Esophagus squamous epithelium (tissue), 4 donors: Measurements from ENCODE around the gene NKAIN4.

Source experiments
- POLR2A ChIP-seq, 4 donors: fragments of 450-650 bp; IDR thresholded peaks; one replicate each; pipeline ENCODE4 v1.6.1; 2017; ENCODE audit warnings: antibody characterized with exemption in 4 of 4, mild to moderate bottlenecking in 4 of 4, moderate library complexity in 3 of 4
- TF ChIP-seq, protein P1 (sequence below), 6 experiments: fragments of 450-650 bp in 4 of 6; fragments of 200-600 bp in 2 of 6; sonication (generic) in 2 of 6; IDR thresholded peaks; one replicate each; pipeline ENCODE4 v1.5.1; 2016 to 2019; ENCODE audit warnings: antibody characterized with exemption in 6 of 6, mild to moderate bottlenecking in 4 of 6, moderate library complexity in 4 of 6

DNA sequence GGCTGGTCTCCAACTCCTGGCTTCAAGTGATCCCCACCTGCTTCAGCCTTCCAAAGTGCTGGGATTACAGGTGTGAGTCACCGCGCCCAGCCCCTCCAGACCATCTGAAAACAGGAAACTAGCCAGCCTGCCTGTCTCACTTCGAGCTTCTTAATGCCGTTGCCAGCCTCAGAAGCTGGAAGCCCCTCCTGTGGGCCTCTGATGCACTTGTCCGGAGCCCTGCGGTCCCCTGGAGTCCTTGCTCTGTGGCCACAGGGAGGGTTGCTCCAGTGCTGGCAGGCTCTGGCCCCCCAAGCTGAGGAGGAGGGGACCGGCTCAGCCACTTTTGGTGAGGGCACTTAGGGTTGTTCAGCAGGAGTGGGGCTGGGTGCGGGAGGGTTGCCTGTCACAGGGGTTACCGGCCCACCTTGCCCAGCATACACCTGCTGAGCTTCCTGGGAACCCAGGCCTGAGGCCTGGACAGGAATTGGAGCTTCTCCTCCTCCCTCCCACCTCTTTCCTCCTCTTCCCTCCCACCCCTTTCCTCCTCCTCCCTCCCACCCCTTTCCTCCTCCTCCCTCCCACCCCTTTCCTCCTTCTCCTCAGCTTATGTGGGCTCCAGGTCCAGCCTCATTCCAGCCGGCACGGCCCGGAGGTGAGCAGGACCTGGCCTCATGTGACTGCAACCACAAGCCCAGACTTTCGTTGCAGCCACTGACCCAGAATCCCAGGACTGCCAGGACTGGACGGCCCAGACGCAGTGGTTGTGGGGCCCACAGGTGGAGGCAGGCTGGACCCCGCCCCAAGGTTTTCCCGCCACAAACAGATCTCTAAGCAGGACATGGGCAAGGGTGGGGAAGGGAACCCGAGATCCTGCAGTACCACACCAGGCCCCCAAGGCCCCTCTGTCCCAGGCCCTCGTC is 28.0 kb downstream of the NKAIN4 start:
- TF ChIP-seq, protein P1, sequence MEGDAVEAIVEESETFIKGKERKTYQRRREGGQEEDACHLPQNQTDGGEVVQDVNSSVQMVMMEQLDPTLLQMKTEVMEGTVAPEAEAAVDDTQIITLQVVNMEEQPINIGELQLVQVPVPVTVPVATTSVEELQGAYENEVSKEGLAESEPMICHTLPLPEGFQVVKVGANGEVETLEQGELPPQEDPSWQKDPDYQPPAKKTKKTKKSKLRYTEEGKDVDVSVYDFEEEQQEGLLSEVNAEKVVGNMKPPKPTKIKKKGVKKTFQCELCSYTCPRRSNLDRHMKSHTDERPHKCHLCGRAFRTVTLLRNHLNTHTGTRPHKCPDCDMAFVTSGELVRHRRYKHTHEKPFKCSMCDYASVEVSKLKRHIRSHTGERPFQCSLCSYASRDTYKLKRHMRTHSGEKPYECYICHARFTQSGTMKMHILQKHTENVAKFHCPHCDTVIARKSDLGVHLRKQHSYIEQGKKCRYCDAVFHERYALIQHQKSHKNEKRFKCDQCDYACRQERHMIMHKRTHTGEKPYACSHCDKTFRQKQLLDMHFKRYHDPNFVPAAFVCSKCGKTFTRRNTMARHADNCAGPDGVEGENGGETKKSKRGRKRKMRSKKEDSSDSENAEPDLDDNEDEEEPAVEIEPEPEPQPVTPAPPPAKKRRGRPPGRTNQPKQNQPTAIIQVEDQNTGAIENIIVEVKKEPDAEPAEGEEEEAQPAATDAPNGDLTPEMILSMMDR (IDR thresholded peaks at IDR 0.05) = no peak
- no peak for TF ChIP-seq POLR2A (IDR thresholded peaks at IDR 0.05)
